Endodermal cell (in vitro differentiated cells): Measurements from ENCODE around the gene ULK3. TPM values are rescaled to one million over a fixed set of nuclear protein-coding genes. Genes with fewer than 3 reads are reported as not detected.

Source experiments
- DNase-seq: peaks from one replicate; pipeline ENCODE4 v3.0.0-alpha.2; 2017
- H3K27ac ChIP-seq: 2 replicates; pipeline ENCODE4 v1.5.1; 2013; ENCODE audit warnings: mild to moderate bottlenecking, low read depth, low read length, moderate library complexity
- H3K27me3 ChIP-seq: 2 replicates; pipeline ENCODE4 v1.6.1; 2013; ENCODE audit warnings: mild to moderate bottlenecking, low read length, moderate library complexity; ENCODE audit not compliant: insufficient read depth, control insufficient read depth, poor library complexity, severe bottlenecking
- H3K36me3 ChIP-seq: 2 replicates; pipeline ENCODE4 v1.7.0; 2013; ENCODE audit warnings: mild to moderate bottlenecking, low read length, moderate library complexity; ENCODE audit not compliant: control insufficient read depth, insufficient read depth
- H3K4me1 ChIP-seq: one replicate; pipeline ENCODE4 v1.7.0; 2013; ENCODE audit warnings: low read length; ENCODE audit not compliant: control insufficient read depth, insufficient read depth
- H3K4me3 ChIP-seq: 2 replicates; pipeline ENCODE4 v1.5.1; 2013; ENCODE audit warnings: mild to moderate bottlenecking, low read length, moderate library complexity
- H3K9ac ChIP-seq: 2 replicates; pipeline ENCODE4 v1.6.1; 2013; ENCODE audit warnings: mild to moderate bottlenecking, low read length, moderate library complexity; ENCODE audit not compliant: poor library complexity, severe bottlenecking; ENCODE audit errors: extremely low read depth
- H3K9me3 ChIP-seq: 2 replicates; pipeline ENCODE4 v1.6.1; 2013; ENCODE audit warnings: mild to moderate bottlenecking, low read length, moderate library complexity; ENCODE audit not compliant: control insufficient read depth
- H3K27ac Mint-ChIP-seq: 2 replicates; pipeline ENCODE4 v1.8.0; 2020; ENCODE audit warnings: mixed read lengths
- H3K27me3 Mint-ChIP-seq: 2 replicates; pipeline ENCODE4 v1.8.0; 2021; ENCODE audit warnings: mild to moderate bottlenecking, mixed read lengths; ENCODE audit not compliant: insufficient read depth
- H3K36me3 Mint-ChIP-seq: 2 replicates; pipeline ENCODE4 v1.8.0; 2020; ENCODE audit warnings: low read depth, mixed read lengths
- H3K4me1 Mint-ChIP-seq: 2 replicates; pipeline ENCODE4 v1.8.0; 2020; ENCODE audit warnings: mixed read lengths
- H3K4me3 Mint-ChIP-seq: 2 replicates; pipeline ENCODE4 v1.8.0; 2020; ENCODE audit warnings: mild to moderate bottlenecking, moderate library complexity, mixed read lengths
- H3K9me3 Mint-ChIP-seq: 2 replicates; pipeline ENCODE4 v1.8.0; 2020; ENCODE audit warnings: mild to moderate bottlenecking, mixed read lengths
- WGBS, 2 experiments: methylation state at CpG; one replicate each; pipeline versions ENCODE4 v1.1.5 to v1.1.7; 2013; ENCODE audit warnings: missing lambda C conversion rate in 2 of 2, mixed read lengths in 1 of 2; ENCODE audit not compliant: insufficient coverage in 1 of 2, insufficient read length in 1 of 2; 5-methylcytosine and 5-hydroxymethylcytosine counted together
- total RNA-seq, 2 donors: library from RNA; stranded (reverse); fragmentation: NEBNext Ultra II Directional in 1 of 2; extraction: Animal tissue kit (Norgen Biotek cat#: 25700) in 1 of 2; gene quantifications; 2 replicates in 1 of 2; 3 replicates in 1 of 2; pipeline ENCODE4 v1.2.1, GENCODE V29; 2021
- TF ChIP-seq, protein P1 (sequence below): fragments of 200-600 bp; sonication (generic); conservative IDR thresholded peaks from 2 replicates; pipeline ENCODE4 v1.5.0; 2021; ENCODE audit warnings: antibody characterized with exemption, mild to moderate bottlenecking

ULK3 gene
- total RNA-seq, 2 donors from 2014 or later, result 33.9 to 36.2 TPM

DNA sequence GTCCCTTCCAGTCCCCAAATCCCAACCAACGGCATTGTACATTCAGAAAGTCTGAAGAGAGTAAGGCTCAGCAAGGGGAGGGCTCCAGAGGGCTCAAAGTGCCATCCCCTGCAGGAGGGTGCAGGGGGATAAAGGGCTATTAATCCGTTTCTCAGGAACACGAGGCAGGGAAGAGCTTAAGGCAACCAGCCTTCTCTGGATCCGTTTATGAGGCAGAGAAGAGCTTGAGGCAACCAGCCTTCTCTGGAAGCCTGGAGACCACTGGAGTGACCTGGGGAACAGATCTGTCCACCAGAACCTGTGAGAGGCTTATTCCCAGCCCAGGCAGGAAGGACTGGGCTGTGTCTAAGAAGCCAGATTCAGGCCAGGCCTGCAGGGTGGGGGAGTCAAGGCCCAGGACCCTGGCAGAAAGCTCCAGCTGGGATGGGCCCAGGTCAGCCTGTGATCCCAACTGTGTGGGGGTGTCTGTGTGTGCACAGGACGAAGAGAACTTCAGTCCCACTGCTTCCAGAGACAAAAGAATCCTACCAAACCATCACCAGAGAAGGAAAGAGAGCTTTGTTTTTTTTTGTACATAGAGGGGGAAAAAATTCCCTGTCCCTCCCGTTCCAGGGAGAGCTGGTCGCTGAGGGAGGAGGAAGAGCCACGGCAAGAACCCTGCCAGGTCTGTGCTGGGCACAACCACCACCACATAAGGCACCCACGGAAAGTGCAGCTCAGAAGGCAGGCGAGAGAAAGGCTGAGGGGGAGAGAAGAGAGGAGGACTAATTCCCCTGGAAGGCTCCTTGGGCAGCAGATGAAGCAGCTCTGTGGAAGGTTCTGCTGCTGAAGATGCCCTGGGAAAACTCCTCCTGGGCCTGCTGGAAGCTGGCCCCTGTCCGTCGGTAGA is 1.6 kb upstream of the ULK3 start:
- Histone ChIP-seq H3K36me3 (peaks cover 16% of the 10 kb centered on the region), H3K4me1 (no peaks in the 10 kb centered on the region), H3K27ac (peak overlapping the region; percentile 8), H3K27me3 (no peaks in the 10 kb centered on the region), H3K9ac (no peak overlapping the region), H3K4me3 (no peak overlapping the region), H3K9me3 (no peaks in the 10 kb centered on the region)
- Mint-ChIP-seq H3K27me3 (no peaks in the 10 kb centered on the region), H3K27ac (peak overlapping the region; percentile 17), H3K4me3 (peak overlapping the region; percentile 85), H3K4me1 (peaks cover 23% of the 10 kb centered on the region), H3K9me3 (no peaks in the 10 kb centered on the region), H3K36me3 (peaks cover 42% of the 10 kb centered on the region)
- WGBS, 2 experiments, result 86 to 88% methylated on average over 6 to 11 of the region's 12 CpGs
- no peak for DNase-seq
- TF ChIP-seq, protein P1, sequence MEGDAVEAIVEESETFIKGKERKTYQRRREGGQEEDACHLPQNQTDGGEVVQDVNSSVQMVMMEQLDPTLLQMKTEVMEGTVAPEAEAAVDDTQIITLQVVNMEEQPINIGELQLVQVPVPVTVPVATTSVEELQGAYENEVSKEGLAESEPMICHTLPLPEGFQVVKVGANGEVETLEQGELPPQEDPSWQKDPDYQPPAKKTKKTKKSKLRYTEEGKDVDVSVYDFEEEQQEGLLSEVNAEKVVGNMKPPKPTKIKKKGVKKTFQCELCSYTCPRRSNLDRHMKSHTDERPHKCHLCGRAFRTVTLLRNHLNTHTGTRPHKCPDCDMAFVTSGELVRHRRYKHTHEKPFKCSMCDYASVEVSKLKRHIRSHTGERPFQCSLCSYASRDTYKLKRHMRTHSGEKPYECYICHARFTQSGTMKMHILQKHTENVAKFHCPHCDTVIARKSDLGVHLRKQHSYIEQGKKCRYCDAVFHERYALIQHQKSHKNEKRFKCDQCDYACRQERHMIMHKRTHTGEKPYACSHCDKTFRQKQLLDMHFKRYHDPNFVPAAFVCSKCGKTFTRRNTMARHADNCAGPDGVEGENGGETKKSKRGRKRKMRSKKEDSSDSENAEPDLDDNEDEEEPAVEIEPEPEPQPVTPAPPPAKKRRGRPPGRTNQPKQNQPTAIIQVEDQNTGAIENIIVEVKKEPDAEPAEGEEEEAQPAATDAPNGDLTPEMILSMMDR, result no peak

- Histone ChIP-seq H3K36me3 (peaks cover 15% of the 10 kb centered on the region), H3K4me1 (no peaks in the 10 kb centered on the region), H3K9ac (peak overlapping the region; percentile 67), H3K27ac (peak overlapping the region; percentile 88), H3K4me3 (peak overlapping the region; percentile 91), H3K27me3 (no peaks in the 10 kb centered on the region), H3K9me3 (no peaks in the 10 kb centered on the region)
- no peak for DNase-seq
- H3K4me3 Mint-ChIP-seq, result peak overlapping the region; percentile 85
- no peaks in the 10 kb centered on the region for H3K9me3 Mint-ChIP-seq
- peak overlapping the region; percentile 17 for H3K27ac Mint-ChIP-seq
- peaks cover 42% of the 10 kb centered on the region for H3K36me3 Mint-ChIP-seq
- no peaks in the 10 kb centered on the region for H3K27me3 Mint-ChIP-seq
- TF ChIP-seq, protein P1, result no peak
- H3K4me1 Mint-ChIP-seq, result peaks cover 23% of the 10 kb centered on the region
- 72 to 85% methylated on average over 5 to 10 of the region's 12 CpGs for WGBS, 2 experiments
These were observed 939 bp upstream of the ULK3 start for GRCh38 chr15:74843891-74844299.

- Histone ChIP-seq H3K36me3 (peaks cover 11% of the 10 kb centered on the region), H3K4me1 (no peaks in the 10 kb centered on the region), H3K27ac (peak overlapping the region; percentile 88), H3K9me3 (no peaks in the 10 kb centered on the region), H3K4me3 (peak overlapping the region; percentile 91), H3K27me3 (no peaks in the 10 kb centered on the region), H3K9ac (peak overlapping the region; percentile 67)
- Mint-ChIP-seq H3K36me3 (peaks cover 40% of the 10 kb centered on the region), H3K27me3 (no peaks in the 10 kb centered on the region), H3K4me1 (peaks cover 23% of the 10 kb centered on the region), H3K4me3 (peak overlapping the region; percentile 85), H3K27ac (peak overlapping the region; percentile 92), H3K9me3 (no peaks in the 10 kb centered on the region)
- TF ChIP-seq, protein P1, result no peak
- 20 to 30% methylated on average over 5 to 17 of the region's 18 CpGs for WGBS, 2 experiments
- no peak for DNase-seq
These were observed 481 bp upstream of the ULK3 start for GRCh38 chr15:74843445-74843828.
